K562 (cell line): ENCODE measurements around the gene FZD4. TPM values are rescaled to one million over a fixed set of nuclear protein-coding genes. Genes with fewer than 3 reads are reported as not detected.

Experiments used
- ATAC-seq: fragments of 200-7000 bp; cut with Tn5 transposase; 3 replicates; pipeline ENCODE4 v1.9.1; 2020; ENCODE audit warnings: moderate library complexity
- BruUV-seq: library from RNA; stranded (reverse); fragments of 400-500 nt; replicated peaks from 2 replicates; lab custom pipeline; 2021; lab: Mats Ljungman, UMichigan
- CTCF ChIA-PET: fragments of 300-600 bp; formaldehyde crosslinking; extraction: SDS; loops from one replicate; lab custom pipeline; 2021; ENCODE audit warnings: low intra/inter-chr PET ratio; lab: Yijun Ruan, JAX
- POLR2A ChIA-PET: fragments of 300-600, 350-650 bp; sonication (Branson Sonifier 250); formaldehyde crosslinking; extraction: SDS; loops from one replicate; lab custom pipeline; 2021; ENCODE audit warnings: antibody characterized with exemption, inconsistent platforms; lab: Yijun Ruan, JAX
- DNase-seq, 4 experiments: peaks; one replicate each; pipeline versions ENCODE4 v3.0.0 to v3.0.0-alpha.2; 2011 to 2018; ENCODE audit warnings: low spot score in 3 of 4, mixed read lengths in 3 of 4; ENCODE audit errors: extremely low read depth in 1 of 4
- FAIRE-seq: peaks from 2 replicates; lab custom pipeline; 2011; peaks lifted over from hg19 to GRCh38; lab: Jason Lieb, UNC
- H2AFZ ChIP-seq: 2 replicates; pipeline ENCODE4 v1.6.0; 2011; ENCODE audit warnings: low read depth, low read length, control low read depth, inconsistent platforms
- H3K27ac ChIP-seq: fragments of 200-600 bp; 3 replicates; pipeline ENCODE4 v1.8.0; 2011; ENCODE audit warnings: low read depth, mild to moderate bottlenecking, control low read depth, inconsistent platforms, low read length, moderate library complexity, mixed read lengths; ENCODE audit errors: extremely low read depth
- H3K27me3 ChIP-seq, 2 experiments: fragments of 300-600 bp in 1 of 2; 2 replicates in 1 of 2; 3 replicates in 1 of 2; pipeline versions ENCODE4 v1.6.0 to v1.8.0; 2011; ENCODE audit warnings: inconsistent platforms in 2 of 2, low read length in 2 of 2, mild to moderate bottlenecking in 1 of 2, mixed read lengths in 1 of 2, moderate library complexity in 1 of 2; ENCODE audit not compliant: control insufficient read depth in 2 of 2, insufficient read depth in 2 of 2
- H3K36me3 ChIP-seq: fragments of 300-600 bp; 3 replicates; pipeline ENCODE4 v1.8.0; 2011; ENCODE audit warnings: mild to moderate bottlenecking, low read length, inconsistent platforms; ENCODE audit not compliant: control insufficient read depth, insufficient read depth
- H3K4me1 ChIP-seq, 2 experiments: fragments of 200-600 bp in 1 of 2; replicated peaks in 1 of 2; 2 replicates in 1 of 2; 3 replicates in 1 of 2; pipeline versions ENCODE4 v1.5.1 to v1.8.0; 2011; ENCODE audit warnings: inconsistent platforms in 2 of 2, low read length in 2 of 2, mild to moderate bottlenecking in 1 of 2, mixed read lengths in 1 of 2, moderate library complexity in 1 of 2; ENCODE audit not compliant: control insufficient read depth in 2 of 2, insufficient read depth in 2 of 2
- H3K4me2 ChIP-seq: 2 replicates; pipeline ENCODE4 v1.6.1; 2011; ENCODE audit warnings: low read length, control low read depth, inconsistent platforms, mixed read lengths; ENCODE audit not compliant: insufficient read depth
- H3K4me3 ChIP-seq: fragments of 200-600 bp; sonication (generic), shearing (Covaris generic); 2 replicates; pipeline ENCODE4 v1.5.1; 2016; ENCODE audit warnings: control low read depth, inconsistent platforms
- H3K79me2 ChIP-seq: fragments of 200-600 bp; 3 replicates; pipeline ENCODE4 v1.8.0; 2011; ENCODE audit warnings: low read length, inconsistent platforms; ENCODE audit not compliant: control insufficient read depth, insufficient read depth
- H3K9ac ChIP-seq, 2 experiments: 2 replicates each; pipeline versions ENCODE4 v1.6.0 to v1.6.1; 2011; ENCODE audit warnings: low read depth in 2 of 2, low read length in 2 of 2, control low read depth in 1 of 2, inconsistent platforms in 1 of 2, mild to moderate bottlenecking in 1 of 2, mixed read lengths in 1 of 2; ENCODE audit not compliant: insufficient read depth in 1 of 2
- H3K9me1 ChIP-seq: one replicate; pipeline ENCODE4 v1.6.0; 2011; ENCODE audit warnings: inconsistent platforms, mild to moderate bottlenecking, low read length, moderate library complexity; ENCODE audit not compliant: control insufficient read depth, insufficient read depth
- H3K9me3 ChIP-seq: replicated peaks from 2 replicates; pipeline ENCODE4 v1.5.1; 2011; ENCODE audit warnings: low read depth, low read length, inconsistent platforms; ENCODE audit not compliant: control insufficient read depth, insufficient read depth
- H4K20me1 ChIP-seq: replicated peaks from 2 replicates; pipeline ENCODE4 v1.6.1; 2011; ENCODE audit warnings: low read length, inconsistent platforms, mixed read lengths; ENCODE audit not compliant: control insufficient read depth, insufficient read depth
- BRF1 ChIP-seq: IDR thresholded peaks from 3 replicates; pipeline ENCODE4 v1.6.1; 2011; ENCODE audit warnings: borderline replicate concordance, mild to moderate bottlenecking; ENCODE audit not compliant: insufficient read length; ENCODE audit errors: extremely low read depth
- BRF2 ChIP-seq: IDR thresholded peaks from 3 replicates; pipeline ENCODE4 v1.6.1; 2011; ENCODE audit warnings: borderline replicate concordance, mild to moderate bottlenecking; ENCODE audit not compliant: insufficient read length, insufficient read depth
- CREB3 ChIP-seq: fragments of 450-650 bp; conservative IDR thresholded peaks from 2 replicates; pipeline ENCODE4 v1.6.1; 2016; ENCODE audit warnings: missing genetic modification characterization, low read depth, mild to moderate bottlenecking, missing compliant biosample characterization, moderate library complexity
- FIP1L1 ChIP-seq: fragments of 200-400 bp; formaldehyde crosslinking; IDR thresholded peaks from 2 replicates; pipeline ENCODE4 v1.6.1; 2018; ENCODE audit warnings: mild to moderate bottlenecking, low read depth, low read length; ENCODE audit not compliant: poor library complexity, severe bottlenecking
- NCOA6 ChIP-seq: fragments of 450-650 bp; IDR thresholded peaks from 2 replicates; pipeline ENCODE4 v1.6.1; 2017; ENCODE audit warnings: mild to moderate bottlenecking
- NR1H2 ChIP-seq: sonication (generic); formaldehyde crosslinking; IDR thresholded peaks from 2 replicates; pipeline ENCODE4 v1.4.0; 2020; ENCODE audit warnings: mild to moderate bottlenecking, missing genetic modification reagents
- TGIF2 ChIP-seq: sonication (generic); formaldehyde crosslinking; IDR thresholded peaks from 2 replicates; pipeline ENCODE4 v1.8.1; 2022; ENCODE audit warnings: mild to moderate bottlenecking, missing genetic modification reagents, moderate library complexity
- ZKSCAN3 ChIP-seq: fragments of 250-450 bp; sonication (Bioruptor Pico); IDR thresholded peaks from 2 replicates; pipeline ENCODE4 v1.4.0; 2020
- ZNF24 ChIP-seq: fragments of 450-650 bp; IDR thresholded peaks from 2 replicates; pipeline ENCODE4 v1.6.1; 2016
- ZNF57 ChIP-seq: fragments of 450-650 bp; formaldehyde crosslinking; IDR thresholded peaks from 2 replicates; pipeline ENCODE4 v1.4.0; 2020; ENCODE audit warnings: mild to moderate bottlenecking, moderate library complexity
- WGBS: fragments of 100-300 bp; shearing (Covaris generic); methylation state at CpG from one replicate; pipeline ENCODE4 v1.1.6; 2016; ENCODE audit warnings: low coverage, mixed read lengths; ENCODE audit not compliant: insufficient coverage; ENCODE audit errors: missing lambda C conversion rate; 5-methylcytosine and 5-hydroxymethylcytosine counted together
- in situ Hi-C: fragments of 300-500 bp; cut with MboI; formaldehyde crosslinking; loops from 4 replicates; pipeline ENCODE4 v1.15.0; 2018; ENCODE audit warnings: inconsistent platforms, mixed read lengths
- intact Hi-C: fragments of 100-400 bp; cut with micrococcal nuclease; formaldehyde crosslinking; loops from 2 replicates; pipeline ENCODE4 v1.14.2; 2022
- polyA plus RNA-seq, 8 experiments: library from polyadenylated mRNA; depleted of rRNA in 4 of 8; stranded (reverse) in 5 of 8; unstranded in 3 of 8; fragments of >200 nt; fragmentation: Nextera tagmentation in 2 of 8; fragmentation: Illumina TruSeq in 1 of 8; extraction: Ambion mirVana in 2 of 8; extraction: Trizol in 1 of 8; gene quantifications; 2 replicates each; pipeline versions ENCODE4 v1.2.1 to v1.2.3, GENCODE V29; 2011 to 2014; ENCODE audit warnings: inconsistent platforms in 1 of 8, missing spikeins in 1 of 8
- total RNA-seq, 7 experiments: library from RNA; depleted of rRNA in 6 of 7; stranded (reverse); fragments of >200 nt in 6 of 7; fragmentation: Illumina TruSeq in 2 of 7; extraction: Trizol in 2 of 7; gene quantifications; 2 replicates each; pipeline versions ENCODE4 v1.2.1 to v1.2.3, GENCODE V29; 2011 to 2021; ENCODE audit warnings: low replicate concordance in 1 of 7

Gene FZD4
- total and polyA plus RNA-seq, 9 of the 15 experiments (the other 6 are each of a cell fraction or from before 2014, with no cell fraction given): 1.2 to 7.9 (median 5.8) TPM

- TF ChIP-seq ZNF57 (CRISPR knock-in tag): no peak
- no peak for TF ChIP-seq TGIF2 (CRISPR knock-in tag)
- TF ChIP-seq ZNF24: no peak
These were observed 49.9 kb downstream of the FZD4 start (continued) for GRCh38 chr11:86905252-86905651.

- no peak overlapping the region for H2AFZ ChIP-seq
- no peak for TF ChIP-seq FIP1L1
- TF ChIP-seq NR1H2 (CRISPR knock-in tag): no peak
- no peak for TF ChIP-seq NCOA6
- no peak for TF ChIP-seq CREB3 (tag)
- TF ChIP-seq ZKSCAN3 (CRISPR knock-in tag): no peak
- no peak for TF ChIP-seq BRF1
- no peak for TF ChIP-seq BRF2
- H3K4me1 ChIP-seq: peaks cover 0 to 4% of the 10 kb centered on the region in 2 experiments; a peak in 1 of 5 replicates
- no peaks in the 10 kb centered on the region for H3K36me3 ChIP-seq
- BruUV-seq: no TSS peak
- no peaks in the 10 kb centered on the region for H3K9me1 ChIP-seq
- intact Hi-C loops: no loop called here
- no peaks in the 10 kb centered on the region for H3K79me2 ChIP-seq
- no peak for ATAC-seq
- POLR2A ChIA-PET: interaction anchor here (1.3 kb wide), 1 partner anchor 10 kb away, joined by 9 read pairs; no protein-coding TSS in a partner anchor
- no peak for DNase-seq
- FAIRE-seq: no peak
- no peaks in the 10 kb centered on the region for H4K20me1 ChIP-seq
- CTCF ChIA-PET: no interaction called here
- peaks cover 5 to 8% of the 10 kb centered on the region in 2 experiments; a peak in 4 of 5 replicates for H3K27me3 ChIP-seq
- H3K4me2 ChIP-seq: no peak overlapping the region
- no peak overlapping the region for H3K4me3 ChIP-seq
- no peaks in the 10 kb centered on the region for H3K9me3 ChIP-seq
- in situ Hi-C loops: no loop called here
- 6% methylated on average over 2 of the region's 2 CpGs for WGBS
- H3K27ac ChIP-seq: no peak overlapping the region
- no peak overlapping the region for H3K9ac ChIP-seq
These were observed 51.2 kb downstream of the FZD4 start for GRCh38 chr11:86904001-86904400.
